H9 (cell line): ENCODE data around the gene SNX5. TPM values are rescaled to one million over a fixed set of nuclear protein-coding genes. Genes with fewer than 3 reads are reported as not detected.

Experiments
- DNase-seq: peaks from one replicate; pipeline ENCODE4 v3.0.0-alpha.2; 2017
- H2AFZ ChIP-seq: one replicate; pipeline ENCODE4 v1.6.1; 2013; ENCODE audit warnings: mild to moderate bottlenecking, low read length, control low read depth, moderate library complexity
- H2AK5ac ChIP-seq: 2 replicates; pipeline ENCODE4 v1.6.1; 2013; ENCODE audit warnings: low read length, control low read depth, mixed read lengths; ENCODE audit not compliant: insufficient read length
- H2BK120ac ChIP-seq: one replicate; pipeline ENCODE4 v1.6.1; 2013; ENCODE audit warnings: low read depth, mild to moderate bottlenecking, low read length, control low read depth, inconsistent platforms; ENCODE audit not compliant: poor library complexity, severe bottlenecking
- H2BK12ac ChIP-seq: 2 replicates; pipeline ENCODE4 v1.6.1; 2013; ENCODE audit warnings: low read length, control low read depth, mixed read lengths, low read depth; ENCODE audit not compliant: insufficient read length
- H2BK15ac ChIP-seq: 2 replicates; pipeline ENCODE4 v1.6.1; 2013; ENCODE audit warnings: low read depth, low read length, control low read depth
- H2BK20ac ChIP-seq: one replicate; pipeline ENCODE4 v1.6.1; 2013; ENCODE audit warnings: low read depth, mild to moderate bottlenecking, low read length, control low read depth, inconsistent platforms; ENCODE audit not compliant: poor library complexity, severe bottlenecking
- H2BK5ac ChIP-seq: 2 replicates; pipeline ENCODE4 v1.6.1; 2013; ENCODE audit warnings: low read length, control low read depth, mixed read lengths; ENCODE audit not compliant: insufficient read length
- H3K14ac ChIP-seq: 2 replicates; pipeline ENCODE4 v1.6.1; 2013; ENCODE audit warnings: low read length, control low read depth; ENCODE audit not compliant: insufficient read depth
- H3K18ac ChIP-seq: 2 replicates; pipeline ENCODE4 v1.6.1; 2013; ENCODE audit warnings: low read depth, mild to moderate bottlenecking, mixed read lengths, low read length, control low read depth; ENCODE audit not compliant: insufficient read length
- H3K23ac ChIP-seq: 2 replicates; pipeline ENCODE4 v1.6.1; 2013; ENCODE audit warnings: low read length, control low read depth, mixed read lengths, low read depth; ENCODE audit not compliant: insufficient read length
- H3K23me2 ChIP-seq: 2 replicates; pipeline ENCODE4 v1.6.1; 2013; ENCODE audit warnings: low read depth, mild to moderate bottlenecking, mixed read lengths, low read length, control low read depth; ENCODE audit not compliant: insufficient read length, poor library complexity, severe bottlenecking
- H3K27ac ChIP-seq: 2 replicates; pipeline ENCODE4 v1.5.1; 2013; ENCODE audit warnings: low read length, control low read depth, mixed read lengths, low read depth; ENCODE audit not compliant: insufficient read length
- H3K27me3 ChIP-seq: 2 replicates; pipeline ENCODE4 v1.6.1; 2013; ENCODE audit warnings: low read length, control low read depth, inconsistent platforms; ENCODE audit not compliant: insufficient read depth
- H3K4ac ChIP-seq: 2 replicates; pipeline ENCODE4 v1.6.1; 2013; ENCODE audit warnings: low read depth, mild to moderate bottlenecking, control low read depth, inconsistent platforms, low read length, moderate library complexity
- H3K4me1 ChIP-seq: 2 replicates; pipeline ENCODE4 v1.6.1; 2013; ENCODE audit warnings: low read length, control low read depth, inconsistent platforms; ENCODE audit not compliant: insufficient read depth
- H3K4me2 ChIP-seq: 2 replicates; pipeline ENCODE4 v1.6.1; 2013; ENCODE audit warnings: low read length, control low read depth, mixed read lengths; ENCODE audit not compliant: insufficient read length, insufficient read depth
- H3K56ac ChIP-seq: 2 replicates; pipeline ENCODE4 v1.6.1; 2013; ENCODE audit warnings: low read depth, mild to moderate bottlenecking, mixed read lengths, low read length, control low read depth; ENCODE audit not compliant: insufficient read length
- H3K79me1 ChIP-seq: 2 replicates; pipeline ENCODE4 v1.6.1; 2013; ENCODE audit warnings: low read depth, mild to moderate bottlenecking, moderate library complexity, low read length, control low read depth, inconsistent platforms; ENCODE audit not compliant: insufficient read depth, poor library complexity, severe bottlenecking
- H3K79me2 ChIP-seq: 2 replicates; pipeline ENCODE4 v1.6.1; 2013; ENCODE audit warnings: low read length, control low read depth, inconsistent platforms; ENCODE audit not compliant: insufficient read depth
- H3K9ac ChIP-seq: 2 replicates; pipeline ENCODE4 v1.6.1; 2013; ENCODE audit warnings: low read length, control low read depth, mixed read lengths; ENCODE audit not compliant: insufficient read length; ENCODE audit errors: extremely low read depth
- H3K9me3 ChIP-seq: one replicate; pipeline ENCODE4 v1.6.1; 2013; ENCODE audit warnings: low read depth, low read length, inconsistent platforms; ENCODE audit not compliant: control insufficient read depth
- H3T11ph ChIP-seq: one replicate; pipeline ENCODE4 v1.6.1; 2013; ENCODE audit warnings: mild to moderate bottlenecking, low read length, control low read depth, inconsistent platforms
- H4K20me1 ChIP-seq: one replicate; pipeline ENCODE4 v1.6.1; 2013; ENCODE audit not compliant: control insufficient read depth, insufficient read length, insufficient read depth
- H4K5ac ChIP-seq: 2 replicates; pipeline ENCODE4 v1.6.1; 2013; ENCODE audit warnings: low read depth, mild to moderate bottlenecking, mixed read lengths, low read length, control low read depth; ENCODE audit not compliant: insufficient read length
- H4K8ac ChIP-seq: replicated peaks from 2 replicates; pipeline ENCODE4 v1.6.1; 2013; ENCODE audit warnings: low read length, control low read depth, mixed read lengths, low read depth; ENCODE audit not compliant: insufficient read length
- H4K91ac ChIP-seq: 2 replicates; pipeline ENCODE4 v1.6.1; 2013; ENCODE audit warnings: low read depth, mild to moderate bottlenecking, moderate library complexity, mixed read lengths, low read length, control low read depth; ENCODE audit not compliant: insufficient read length
- H3K27ac Mint-ChIP-seq, 3 experiments: 2 replicates in 2 of 3; 3 replicates in 1 of 3; pipeline ENCODE4 v1.8.0; 2020 to 2021; ENCODE audit warnings: mixed read lengths in 3 of 3, mild to moderate bottlenecking in 1 of 3, moderate library complexity in 1 of 3
- H3K27me3 Mint-ChIP-seq: 2 replicates; pipeline ENCODE4 v1.8.0; 2021; ENCODE audit warnings: low read depth, mild to moderate bottlenecking, moderate library complexity, mixed read lengths
- H3K36me3 Mint-ChIP-seq, 3 experiments: 2 replicates in 2 of 3; 3 replicates in 1 of 3; pipeline ENCODE4 v1.8.0; 2020 to 2021; ENCODE audit warnings: low read depth in 3 of 3, mixed read lengths in 3 of 3; ENCODE audit not compliant: insufficient read depth in 1 of 3
- H3K4me1 Mint-ChIP-seq, 2 experiments: 2 replicates each; pipeline ENCODE4 v1.8.0; 2020; ENCODE audit warnings: mixed read lengths in 2 of 2
- H3K4me3 Mint-ChIP-seq, 2 experiments: 2 replicates in 1 of 2; 3 replicates in 1 of 2; pipeline ENCODE4 v1.8.0; 2020 to 2021; ENCODE audit warnings: mild to moderate bottlenecking in 2 of 2, mixed read lengths in 2 of 2, moderate library complexity in 1 of 2
- H3K9me3 Mint-ChIP-seq, 2 experiments: 2 replicates in 1 of 2; 3 replicates in 1 of 2; pipeline ENCODE4 v1.8.0; 2020; ENCODE audit warnings: mild to moderate bottlenecking in 2 of 2, mixed read lengths in 2 of 2, moderate library complexity in 1 of 2
- CTCF ChIP-seq: fragments of 200-600 bp; sonication (generic); conservative IDR thresholded peaks from 3 replicates; pipeline ENCODE4 v1.8.0; 2021; ENCODE audit warnings: antibody characterized with exemption, mild to moderate bottlenecking
- WGBS: extraction: QIAGEN DNeasy Blood & Tissue Kit; methylation state at CpG from one replicate; pipeline ENCODE4 v1.1.7; 2013; ENCODE audit warnings: missing lambda C conversion rate, low lambda C conversion rate, mixed read lengths; ENCODE audit not compliant: insufficient read length; ENCODE audit errors: extremely low coverage; 5-methylcytosine and 5-hydroxymethylcytosine counted together
- total RNA-seq: library from RNA; stranded (reverse); gene quantifications from 2 replicates; pipeline ENCODE4 v1.2.1, GENCODE V29; 2021

The SNX5 gene
- total RNA-seq, 1 experiment from 2014 or later = 194 TPM

- no peaks in the 10 kb centered on the region; the same call in none of the 2 replicates for H3K27me3 Mint-ChIP-seq
- no peaks in the 10 kb centered on the region for H3K79me2 ChIP-seq
- H3K56ac ChIP-seq = no peak overlapping the region
- no peaks in the 10 kb centered on the region for H3K27me3 ChIP-seq
- no peak overlapping the region for H3K18ac ChIP-seq
- H4K5ac ChIP-seq = no peak overlapping the region
- no peak overlapping the region for H3K4ac ChIP-seq
- H2BK20ac ChIP-seq = no peak overlapping the region
- H3K4me3 Mint-ChIP-seq = no peak overlapping the region
- no peak overlapping the region for H3K4me2 ChIP-seq
- H2BK12ac ChIP-seq = no peak overlapping the region
- no peak overlapping the region for H3K27ac Mint-ChIP-seq
- no peak overlapping the region for H3T11ph ChIP-seq
- no CpG with 5 or more reads among the region's 2 CpGs for WGBS
- no peaks in the 10 kb centered on the region for H3K23me2 ChIP-seq
- peaks cover 6% of the 10 kb centered on the region for H3K9me3 ChIP-seq
- H2AFZ ChIP-seq = no peak overlapping the region
- H4K8ac ChIP-seq = no peak overlapping the region
- no peaks in the 10 kb centered on the region for H4K20me1 ChIP-seq
- no peak overlapping the region for H2BK5ac ChIP-seq
- H3K36me3 Mint-ChIP-seq = peaks cover 10 to 23% (median 12%) of the 10 kb centered on the region in 3 experiments; a peak in 6 of 7 replicates
- peaks cover 8% of the 10 kb centered on the region; the same call in 1 of the 2 replicates for H3K4me1 ChIP-seq
- no peak overlapping the region for H3K9ac ChIP-seq
- no peak overlapping the region for H4K91ac ChIP-seq
- TF ChIP-seq CTCF = no peak
- H2AK5ac ChIP-seq = no peak overlapping the region
- H3K4me1 Mint-ChIP-seq = peaks cover 17 to 19% of the 10 kb centered on the region in 2 experiments
- no peak overlapping the region for H2BK15ac ChIP-seq
- no peak overlapping the region for H3K14ac ChIP-seq
- DNase-seq = no peak
- H3K9me3 Mint-ChIP-seq = peaks cover 20 to 33% of the 10 kb centered on the region in 2 experiments
- H3K27ac ChIP-seq = no peak overlapping the region
- H3K23ac ChIP-seq = no peak overlapping the region
- H2BK120ac ChIP-seq = no peak overlapping the region
- H3K79me1 ChIP-seq = no peaks in the 10 kb centered on the region
Measured at GRCh38 chr20:17892189-17892938, 76.2 kb downstream of the SNX5 start.

Other genes starting within 250 kb of the SNX5 start
- gene MGME1, start 224 bp upstream of the SNX5 start, total RNA-seq = 47.7 and 48.9 TPM in 2 replicates
- 5.8 and 6.4 TPM in 2 replicates for gene OVOL2, start 89.1 kb upstream of the SNX5 start, total RNA-seq
- gene KAT14, start 169.1 kb upstream of the SNX5 start, total RNA-seq = 19.2 and 21.5 TPM in 2 replicates
- 24.1 and 25.0 TPM in 2 replicates for gene PET117, start 169.1 kb upstream of the SNX5 start, total RNA-seq